Psoas muscle (tissue), 8 donors: ENCODE results near the gene TCEA2. TPM values are rescaled to one million over a fixed set of nuclear protein-coding genes. Genes with fewer than 3 reads are reported as not detected.

Experiments used
- ATAC-seq, 4 donors: fragments of 200-7000 bp; cut with Tn5 transposase; one replicate each; pipeline ENCODE4 v1.9.1; 2020; ENCODE audit warnings: moderate library complexity in 3 of 4, mild to moderate bottlenecking in 2 of 4
- DNase-seq, 2 donors: peaks; one replicate each; pipeline ENCODE4 v3.0.0-alpha.2; 2020
- H3K27ac ChIP-seq: fragments of 200-600 bp; one replicate; pipeline ENCODE4 v1.8.0; 2022
- H3K27me3 ChIP-seq, 3 donors: fragments of 200-600 bp in 1 of 3; one replicate each; pipeline versions ENCODE4 v1.6.1 to v1.8.0; 2013 to 2022; ENCODE audit warnings: low read length in 2 of 3, mild to moderate bottlenecking in 2 of 3, moderate library complexity in 1 of 3; ENCODE audit not compliant: insufficient read depth in 3 of 3
- H3K36me3 ChIP-seq, 2 donors: fragments of 200-600 bp in 1 of 2; one replicate each; pipeline versions ENCODE4 v1.6.1 to v1.8.0; 2013 to 2022; ENCODE audit warnings: low read depth in 1 of 2, mild to moderate bottlenecking in 1 of 2, moderate library complexity in 1 of 2; ENCODE audit not compliant: insufficient read depth in 1 of 2
- H3K4me1 ChIP-seq: fragments of 200-600 bp; one replicate; pipeline ENCODE4 v1.8.0; 2022
- H3K4me3 ChIP-seq: fragments of 200-600 bp; one replicate; pipeline ENCODE4 v1.8.0; 2022; ENCODE audit warnings: mild to moderate bottlenecking
- H3K9me3 ChIP-seq: fragments of 200-600 bp; one replicate; pipeline ENCODE4 v1.8.0; 2022
- WGBS, 3 donors: extraction: QIAGEN DNeasy Blood & Tissue Kit; methylation state at CpG; one replicate each; pipeline versions ENCODE4 v1.1.6 to v1.1.7; 2013; 5-methylcytosine and 5-hydroxymethylcytosine counted together
- intact Hi-C, 2 donors: fragments of 100-400 bp; cut with DNase I; formaldehyde crosslinking; loops; one replicate each; pipeline versions ENCODE4 v1.11.0 to v1.14.2; 2022
- polyA plus RNA-seq, 3 donors: library from polyadenylated mRNA; stranded (reverse); fragments of 200-250 nt; gene quantifications; one replicate each; pipeline ENCODE4 v1.2.3, GENCODE V29; 2013
- total RNA-seq, 4 donors: library from RNA; stranded (reverse); fragmentation: NEBNext Ultra II Directional in 2 of 4; extraction: Animal tissue kit (Norgen Biotek cat#: 25700) in 2 of 4; gene quantifications; one replicate each; pipeline versions ENCODE4 v1.2.1 to v1.2.4, GENCODE V29; 2021 to 2023
- TF ChIP-seq, protein P1 (sequence below): fragments of 200-600 bp; IDR thresholded peaks from one replicate; pipeline ENCODE4 v1.8.0; 2022; ENCODE audit warnings: antibody characterized with exemption
- donor health status: healthy with polysubstance abuse.
- donor health status: DM: no; HTN: no; CAD: no; lungs with moderate emphysema.
- donor health status: Bipolar disorder and iron deficiency.
- donor health status: healthy.
- donor health status: DM: yes; HTN: yes; CAD: no.
- donor health status: DM: no; HTN: no; CAD: no.
- donor health status: DM: no; HTN: no; CAD: no.
- donor health status: DM: yes; HTN: yes; CAD: no.

The TCEA2 gene
- total and polyA plus RNA-seq, 7 donors: 15.1 to 43.4 (median 30.2) TPM

DNA sequence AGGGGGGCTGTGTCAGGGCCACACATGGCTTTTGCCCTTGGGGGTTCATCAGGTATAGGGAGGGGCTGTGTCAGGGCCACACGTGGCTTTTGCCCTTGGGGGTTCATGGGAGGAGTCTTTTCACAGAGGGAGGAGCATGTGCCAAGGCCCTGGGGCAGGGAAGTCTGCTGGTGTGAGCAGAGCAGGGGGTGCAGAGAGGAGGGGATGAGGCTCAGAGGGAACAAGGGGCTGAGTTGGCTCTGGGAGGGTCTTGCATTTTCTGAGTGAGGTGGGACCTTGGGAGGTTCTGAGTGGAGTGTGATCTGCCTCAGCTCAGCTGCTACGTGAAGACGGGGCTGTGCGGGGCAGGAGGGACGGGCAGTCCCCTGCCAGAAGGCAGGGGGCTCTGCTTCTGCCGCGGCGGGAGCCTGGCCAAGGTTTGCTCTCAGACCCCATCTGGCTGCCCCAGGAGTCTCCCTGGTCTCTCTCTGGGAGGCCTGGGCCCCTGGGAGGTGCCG is 7.6 kb upstream of the TCEA2 start:
- intact Hi-C loops: no loop called here
- H3K27ac ChIP-seq: peak overlapping the region; percentile 68
- H3K4me3 ChIP-seq: peak overlapping the region; percentile 24
- no peaks in the 10 kb centered on the region for H3K4me1 ChIP-seq
- H3K27me3 ChIP-seq: peaks cover 0 to 19% (median 3%) of the 10 kb centered on the region in 3 donors
- DNase-seq (no peak), ATAC-seq (no peak)
- TF ChIP-seq, protein P1, sequence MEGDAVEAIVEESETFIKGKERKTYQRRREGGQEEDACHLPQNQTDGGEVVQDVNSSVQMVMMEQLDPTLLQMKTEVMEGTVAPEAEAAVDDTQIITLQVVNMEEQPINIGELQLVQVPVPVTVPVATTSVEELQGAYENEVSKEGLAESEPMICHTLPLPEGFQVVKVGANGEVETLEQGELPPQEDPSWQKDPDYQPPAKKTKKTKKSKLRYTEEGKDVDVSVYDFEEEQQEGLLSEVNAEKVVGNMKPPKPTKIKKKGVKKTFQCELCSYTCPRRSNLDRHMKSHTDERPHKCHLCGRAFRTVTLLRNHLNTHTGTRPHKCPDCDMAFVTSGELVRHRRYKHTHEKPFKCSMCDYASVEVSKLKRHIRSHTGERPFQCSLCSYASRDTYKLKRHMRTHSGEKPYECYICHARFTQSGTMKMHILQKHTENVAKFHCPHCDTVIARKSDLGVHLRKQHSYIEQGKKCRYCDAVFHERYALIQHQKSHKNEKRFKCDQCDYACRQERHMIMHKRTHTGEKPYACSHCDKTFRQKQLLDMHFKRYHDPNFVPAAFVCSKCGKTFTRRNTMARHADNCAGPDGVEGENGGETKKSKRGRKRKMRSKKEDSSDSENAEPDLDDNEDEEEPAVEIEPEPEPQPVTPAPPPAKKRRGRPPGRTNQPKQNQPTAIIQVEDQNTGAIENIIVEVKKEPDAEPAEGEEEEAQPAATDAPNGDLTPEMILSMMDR: no peak
- no peaks in the 10 kb centered on the region for H3K36me3 ChIP-seq
- 41 to 62% (median 61%) methylated on average over 8 to 9 of the region's 9 CpGs for WGBS, 3 donors
- H3K9me3 ChIP-seq: no peaks in the 10 kb centered on the region

DNA sequence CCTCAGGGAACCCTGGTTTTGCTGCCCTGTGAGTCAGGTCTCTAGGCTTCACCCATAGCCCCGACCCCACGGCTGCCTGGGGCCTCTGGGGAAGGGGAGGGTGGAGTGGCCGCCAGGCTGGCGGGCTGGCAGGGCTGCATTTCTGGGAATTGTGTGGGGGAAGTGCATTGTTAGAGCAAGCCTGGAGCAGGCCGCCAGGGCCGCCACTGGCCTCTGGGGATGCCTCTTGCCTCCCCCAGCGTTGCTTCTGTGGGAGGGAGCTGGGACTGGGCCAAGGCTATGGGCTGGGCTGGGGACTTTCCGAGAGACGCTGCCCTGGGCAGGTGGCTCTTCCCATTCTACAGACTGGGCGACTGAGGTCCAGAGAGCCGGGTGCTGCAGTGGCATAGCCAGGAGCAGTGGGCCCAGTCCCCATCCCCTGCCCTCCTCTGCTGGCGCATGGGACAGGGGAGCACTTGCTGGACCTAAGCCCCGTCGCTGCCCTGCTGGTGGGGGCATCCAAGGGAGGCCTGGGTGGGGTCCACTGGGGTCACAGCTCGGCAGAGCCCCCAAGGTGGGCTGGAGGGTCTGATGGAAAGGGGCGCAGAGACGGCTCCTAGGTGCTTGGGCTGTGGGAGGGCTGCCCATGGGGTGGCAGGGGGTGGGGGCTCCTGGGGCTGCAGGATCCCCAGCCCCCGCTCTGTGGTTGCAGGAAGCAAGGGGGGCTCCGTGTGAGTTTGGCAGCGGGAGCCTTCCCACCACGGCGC is 6.9 kb upstream of the TCEA2 start:
- peak overlapping the region; percentile 68 for H3K27ac ChIP-seq
- no peaks in the 10 kb centered on the region for H3K4me1 ChIP-seq
- no peaks in the 10 kb centered on the region for H3K9me3 ChIP-seq
- H3K27me3 ChIP-seq: peaks cover 0 to 13% (median 0%) of the 10 kb centered on the region in 3 donors
- ATAC-seq (peak; percentile 9 to 29 (median 16)), DNase-seq (peak; percentile 47 to 75)
- no peaks in the 10 kb centered on the region for H3K36me3 ChIP-seq
- WGBS, 3 donors: 38 to 42% (median 40%) methylated on average over 17 to 22 of the region's 22 CpGs
- H3K4me3 ChIP-seq: peak overlapping the region; percentile 44
- intact Hi-C loops: no loop called here
- TF ChIP-seq, protein P1: no peak

DNA sequence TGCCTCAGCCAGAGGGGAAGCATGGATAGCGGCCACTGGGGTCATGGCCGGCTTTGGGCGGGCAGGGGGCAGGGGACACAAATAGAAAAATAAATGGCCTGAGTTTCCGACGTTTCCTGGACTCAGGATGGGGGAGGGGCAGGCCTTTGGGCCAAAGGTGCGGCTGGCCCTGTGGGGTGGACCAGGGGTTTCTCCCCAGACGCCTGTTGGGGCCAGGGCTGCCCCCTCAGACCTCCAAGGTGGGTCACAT is 6.4 kb upstream of the TCEA2 start:
- TF ChIP-seq, protein P1: no peak
- ATAC-seq (no peak), DNase-seq (no peak)
- no peaks in the 10 kb centered on the region for H3K36me3 ChIP-seq
- peak overlapping the region; percentile 44 for H3K4me3 ChIP-seq
- H3K27ac ChIP-seq: peak overlapping the region; percentile 68
- no peaks in the 10 kb centered on the region for H3K4me1 ChIP-seq
- H3K27me3 ChIP-seq: peaks cover 0 to 10% (median 0%) of the 10 kb centered on the region in 3 donors
- no peaks in the 10 kb centered on the region for H3K9me3 ChIP-seq
- intact Hi-C loops: no loop called here
- 40 to 47% (median 42%) methylated on average over 7 of the region's 7 CpGs for WGBS, 3 donors

DNA sequence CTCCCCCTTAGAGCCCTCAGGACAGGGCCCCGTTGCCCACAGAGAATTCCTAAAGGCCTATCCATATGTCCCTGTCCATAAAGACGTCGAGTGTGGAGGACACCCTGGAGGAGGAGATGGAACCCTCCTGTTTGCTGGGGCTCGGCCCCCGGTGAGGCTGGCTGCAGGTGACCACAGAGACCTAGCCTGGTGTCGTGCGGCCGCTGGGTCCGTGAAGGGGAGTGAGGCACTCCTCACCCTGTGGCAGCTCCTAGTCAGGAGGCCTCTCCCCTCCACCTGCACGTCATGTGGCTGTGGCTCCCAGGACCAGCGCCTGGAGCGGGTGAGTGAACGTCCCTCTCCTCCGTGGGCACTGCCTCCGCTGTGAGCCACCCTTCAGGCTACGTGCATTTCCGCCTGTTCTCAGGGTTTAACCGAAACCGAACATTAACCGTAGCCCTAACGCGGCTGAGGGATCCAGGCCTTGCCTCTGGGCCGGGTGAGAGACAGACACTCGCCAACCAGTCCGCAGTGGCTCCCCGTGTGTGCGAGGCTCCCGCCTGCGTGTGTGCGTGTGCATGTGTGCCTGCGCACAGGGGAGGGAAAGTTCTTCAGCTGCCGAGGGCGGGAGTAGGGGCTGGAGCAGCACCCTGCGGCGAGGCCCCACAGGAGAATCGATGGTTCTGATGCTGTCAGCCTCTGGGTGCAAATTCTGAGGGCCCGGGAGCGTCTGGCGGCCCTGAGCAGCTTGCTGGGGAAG is 5.9 kb upstream of the TCEA2 start:
- Histone ChIP-seq H3K36me3 (no peaks in the 10 kb centered on the region), H3K27ac (peak overlapping the region; percentile 68), H3K4me3 (peak overlapping the region; percentile 44), H3K27me3 (peaks cover 0 to 7% (median 0%) of the 10 kb centered on the region in 3 donors), H3K9me3 (no peaks in the 10 kb centered on the region), H3K4me1 (no peaks in the 10 kb centered on the region)
- intact Hi-C loops: no loop called here
- TF ChIP-seq, protein P1: no peak
- WGBS, 3 donors: 48 to 50% (median 49%) methylated on average over 39 of the region's 39 CpGs
- peak in 1 of 4 donors; percentile 14 for ATAC-seq
- no peak for DNase-seq
